22Rv1 (cell line): ENCODE measurements around the gene STRN4.

Source experiments
- ZFX ChIP-seq: fragments of 450-650 bp; IDR thresholded peaks from 2 replicates; pipeline ENCODE4 v1.6.1; 2017; ENCODE audit warnings: antibody characterized with exemption, borderline replicate concordance
- TF ChIP-seq, protein P1 (sequence below): fragments of 450-650 bp; IDR thresholded peaks from 2 replicates; pipeline ENCODE4 v1.5.1; 2017; ENCODE audit warnings: mild to moderate bottlenecking

DNA sequence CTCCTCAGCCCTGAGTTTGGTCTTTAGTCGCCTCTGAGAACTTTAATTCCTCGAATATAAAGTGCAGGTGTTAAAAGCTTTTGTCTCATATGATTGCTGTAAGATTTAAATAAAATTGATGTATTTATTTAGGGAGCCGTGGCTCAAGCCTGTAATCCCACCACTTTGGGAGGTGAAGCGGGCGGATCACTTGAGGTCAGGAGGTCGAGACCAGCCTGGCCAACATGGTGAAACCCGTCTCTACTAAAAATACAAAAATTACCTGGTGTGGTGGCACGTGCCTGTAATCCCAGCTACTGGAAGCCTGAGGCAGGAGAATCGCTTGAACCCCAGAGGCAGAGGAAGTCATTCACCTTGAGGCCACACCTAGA lies 42.7 kb upstream of the STRN4 start:
- TF ChIP-seq, protein P1, sequence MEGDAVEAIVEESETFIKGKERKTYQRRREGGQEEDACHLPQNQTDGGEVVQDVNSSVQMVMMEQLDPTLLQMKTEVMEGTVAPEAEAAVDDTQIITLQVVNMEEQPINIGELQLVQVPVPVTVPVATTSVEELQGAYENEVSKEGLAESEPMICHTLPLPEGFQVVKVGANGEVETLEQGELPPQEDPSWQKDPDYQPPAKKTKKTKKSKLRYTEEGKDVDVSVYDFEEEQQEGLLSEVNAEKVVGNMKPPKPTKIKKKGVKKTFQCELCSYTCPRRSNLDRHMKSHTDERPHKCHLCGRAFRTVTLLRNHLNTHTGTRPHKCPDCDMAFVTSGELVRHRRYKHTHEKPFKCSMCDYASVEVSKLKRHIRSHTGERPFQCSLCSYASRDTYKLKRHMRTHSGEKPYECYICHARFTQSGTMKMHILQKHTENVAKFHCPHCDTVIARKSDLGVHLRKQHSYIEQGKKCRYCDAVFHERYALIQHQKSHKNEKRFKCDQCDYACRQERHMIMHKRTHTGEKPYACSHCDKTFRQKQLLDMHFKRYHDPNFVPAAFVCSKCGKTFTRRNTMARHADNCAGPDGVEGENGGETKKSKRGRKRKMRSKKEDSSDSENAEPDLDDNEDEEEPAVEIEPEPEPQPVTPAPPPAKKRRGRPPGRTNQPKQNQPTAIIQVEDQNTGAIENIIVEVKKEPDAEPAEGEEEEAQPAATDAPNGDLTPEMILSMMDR: no peak
- TF ChIP-seq ZFX: no peak
